ENCODE results near the gene FAM53B. TPM values are rescaled to one million over a fixed set of nuclear protein-coding genes. Genes with fewer than 3 reads are reported as not detected.

FAM53B gene
- total RNA-seq, 1 experiment from 2014 or later: 9.8 TPM

DNA sequence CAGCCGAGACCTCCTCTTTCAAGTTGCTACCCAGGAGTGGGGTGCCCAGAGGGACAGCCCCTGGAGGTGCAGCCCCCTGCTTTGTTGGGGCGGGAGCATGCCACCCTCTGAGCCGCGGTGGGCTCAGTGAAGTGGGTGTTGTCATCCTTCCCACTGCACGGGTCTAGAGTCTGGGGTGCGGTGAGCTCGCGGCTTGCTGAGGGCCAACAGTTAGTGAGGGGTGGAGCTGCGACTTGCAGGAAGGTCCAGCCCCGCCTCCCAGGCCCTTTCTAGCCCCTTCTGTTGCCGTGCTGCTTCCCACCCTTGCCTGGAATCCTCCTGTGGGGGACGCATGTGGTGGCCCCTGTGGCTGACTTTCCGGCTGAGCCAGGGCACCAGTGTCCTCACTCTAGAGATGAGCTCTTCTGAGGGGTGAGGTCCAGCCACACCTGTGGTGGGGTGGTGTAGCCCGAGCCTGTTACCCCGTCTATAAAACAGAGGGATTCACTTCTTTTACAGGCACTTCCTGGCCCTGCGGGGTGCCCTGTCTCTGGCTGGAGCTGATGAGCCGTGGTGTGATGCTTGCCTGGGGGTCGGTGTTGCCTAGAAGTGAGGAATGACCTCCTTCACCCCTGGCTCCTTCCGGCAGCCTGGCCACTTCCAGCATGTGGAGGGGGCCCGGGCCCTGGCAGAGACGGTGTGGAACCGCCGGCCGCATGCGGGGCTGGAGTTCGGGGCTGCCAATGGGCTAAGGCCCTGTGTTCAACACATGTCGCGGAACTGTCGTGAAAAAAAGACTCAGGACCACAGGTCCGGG lies 127.9 kb downstream of the FAM53B start:
- ChIA-PET CTCF (no interaction called here), POLR2A (ENCODE audit: unreplicated experiment) (no interaction called here)
- H3K4me3 ChIP-seq: no peak overlapping the region
- no peaks in the 10 kb centered on the region for H3K27me3 ChIP-seq (ENCODE audit: insufficient read depth, low read depth)
- H3K27ac ChIP-seq: no peak overlapping the region
- H3K4me1 ChIP-seq (replicated peaks; ENCODE audit: insufficient read depth): peaks cover 25% of the 10 kb centered on the region
- no peaks in the 10 kb centered on the region for H3K9me3 ChIP-seq (ENCODE audit: insufficient read depth, low read depth)
- H3K79me2 ChIP-seq (ENCODE audit: low read depth): no peaks in the 10 kb centered on the region
- TF ChIP-seq, protein P1, sequence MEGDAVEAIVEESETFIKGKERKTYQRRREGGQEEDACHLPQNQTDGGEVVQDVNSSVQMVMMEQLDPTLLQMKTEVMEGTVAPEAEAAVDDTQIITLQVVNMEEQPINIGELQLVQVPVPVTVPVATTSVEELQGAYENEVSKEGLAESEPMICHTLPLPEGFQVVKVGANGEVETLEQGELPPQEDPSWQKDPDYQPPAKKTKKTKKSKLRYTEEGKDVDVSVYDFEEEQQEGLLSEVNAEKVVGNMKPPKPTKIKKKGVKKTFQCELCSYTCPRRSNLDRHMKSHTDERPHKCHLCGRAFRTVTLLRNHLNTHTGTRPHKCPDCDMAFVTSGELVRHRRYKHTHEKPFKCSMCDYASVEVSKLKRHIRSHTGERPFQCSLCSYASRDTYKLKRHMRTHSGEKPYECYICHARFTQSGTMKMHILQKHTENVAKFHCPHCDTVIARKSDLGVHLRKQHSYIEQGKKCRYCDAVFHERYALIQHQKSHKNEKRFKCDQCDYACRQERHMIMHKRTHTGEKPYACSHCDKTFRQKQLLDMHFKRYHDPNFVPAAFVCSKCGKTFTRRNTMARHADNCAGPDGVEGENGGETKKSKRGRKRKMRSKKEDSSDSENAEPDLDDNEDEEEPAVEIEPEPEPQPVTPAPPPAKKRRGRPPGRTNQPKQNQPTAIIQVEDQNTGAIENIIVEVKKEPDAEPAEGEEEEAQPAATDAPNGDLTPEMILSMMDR (conservative IDR thresholded peaks at IDR 0.05): no peak
- no peak for TF ChIP-seq EZH2 (IDR thresholded peaks at IDR 0.05; ENCODE audit: low read depth)
- H3K4me2 ChIP-seq: no peak overlapping the region
- DNase-seq: no peak
- BruUV-seq (replicated peaks): no TSS peak
- H2AFZ ChIP-seq: no peak overlapping the region
- peaks cover 7% of the 10 kb centered on the region; the same call in 1 of the 2 replicates for H3F3A ChIP-seq (ENCODE audit: insufficient read depth, low read depth)
- H3K9me2 ChIP-seq (ENCODE audit: insufficient read depth): no peaks in the 10 kb centered on the region
- intact Hi-C loops (cut with micrococcal nuclease; ENCODE audit: unreplicated experiment): no loop called here
- no peaks in the 10 kb centered on the region for H3K36me3 ChIP-seq (ENCODE audit: low read depth)
- no peaks in the 10 kb centered on the region for H4K20me1 ChIP-seq (ENCODE audit: insufficient read depth)

DNA sequence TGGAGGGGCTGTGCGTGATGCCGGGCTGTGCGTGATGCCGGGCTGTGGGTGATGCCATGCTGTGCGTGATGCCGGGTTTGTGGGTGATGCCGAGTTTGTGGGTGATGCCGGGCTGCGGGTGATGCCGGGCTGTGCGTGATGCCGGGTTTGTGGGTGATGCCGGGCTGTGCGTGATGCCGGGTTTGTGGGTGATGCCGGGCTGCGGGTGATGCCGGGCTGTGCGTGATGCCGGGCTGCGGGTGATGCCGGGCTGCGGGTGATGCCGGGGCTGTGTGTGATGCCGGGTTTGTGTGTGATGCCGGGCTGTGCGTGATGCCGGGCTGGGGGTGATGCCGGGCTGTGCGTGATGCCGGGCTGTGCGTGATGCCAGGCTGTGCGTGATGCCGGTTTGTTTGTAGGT lies 128.9 kb downstream of the FAM53B start:
- POLR2A ChIA-PET (ENCODE audit: unreplicated experiment): no interaction called here
- CTCF ChIA-PET: no interaction called here
- intact Hi-C loops (cut with micrococcal nuclease; ENCODE audit: unreplicated experiment): no loop called here
- H3K4me3 ChIP-seq: no peak overlapping the region
- no peak overlapping the region for H3K27ac ChIP-seq
- H3F3A ChIP-seq (ENCODE audit: insufficient read depth, low read depth): peaks cover 7% of the 10 kb centered on the region; the same call in 1 of the 2 replicates
- H3K79me2 ChIP-seq (ENCODE audit: low read depth): no peaks in the 10 kb centered on the region
- H3K27me3 ChIP-seq (ENCODE audit: insufficient read depth, low read depth): no peaks in the 10 kb centered on the region
- H3K36me3 ChIP-seq (ENCODE audit: low read depth): no peaks in the 10 kb centered on the region
- peaks cover 25% of the 10 kb centered on the region for H3K4me1 ChIP-seq (replicated peaks; ENCODE audit: insufficient read depth)
- H4K20me1 ChIP-seq (ENCODE audit: insufficient read depth): no peaks in the 10 kb centered on the region
- H3K9me3 ChIP-seq (ENCODE audit: insufficient read depth, low read depth): no peaks in the 10 kb centered on the region
- no peak overlapping the region for H3K4me2 ChIP-seq
- TF ChIP-seq, protein P1 (conservative IDR thresholded peaks at IDR 0.05): no peak
- no peak for TF ChIP-seq EZH2 (IDR thresholded peaks at IDR 0.05; ENCODE audit: low read depth)
- no peak for DNase-seq
- H2AFZ ChIP-seq: no peak overlapping the region
- no TSS peak for BruUV-seq (replicated peaks)
- H3K9me2 ChIP-seq (ENCODE audit: insufficient read depth): no peaks in the 10 kb centered on the region

DNA sequence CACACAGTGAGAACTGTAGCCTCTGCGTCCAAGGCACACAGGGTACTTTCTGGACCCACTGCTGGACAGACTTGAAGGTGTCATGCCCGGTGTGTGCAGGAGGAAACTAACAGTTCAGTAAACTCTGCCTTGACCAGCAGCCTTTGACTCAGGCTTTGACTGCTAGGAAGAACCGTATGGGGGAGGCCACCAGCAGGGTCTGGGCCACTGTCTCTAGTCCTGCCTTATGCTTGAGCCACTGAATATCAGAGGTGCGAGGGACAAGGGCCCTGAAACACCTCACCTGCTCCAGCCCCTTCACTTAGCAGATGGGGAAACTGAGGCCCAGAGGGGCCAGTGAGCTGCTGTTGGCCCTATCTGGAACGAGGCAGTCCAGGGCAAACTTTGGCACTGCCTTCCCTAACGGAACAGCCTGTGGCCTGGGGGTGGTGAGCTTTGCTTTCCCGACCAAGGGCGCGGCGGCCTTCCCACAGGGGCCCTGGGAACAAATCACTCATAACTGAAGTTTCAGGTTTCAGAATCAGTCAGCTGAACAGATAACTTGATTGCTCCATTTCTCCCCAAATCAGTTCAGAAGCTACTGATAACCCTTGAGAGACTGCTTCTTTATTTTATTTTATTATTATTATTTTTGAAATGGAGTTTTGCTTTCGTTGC lies 130.0 kb downstream of the FAM53B start:
- Histone ChIP-seq H2AFZ (no peak overlapping the region), H3K27ac (peak overlapping the region; percentile 61), H3K79me2 (ENCODE audit: low read depth) (no peaks in the 10 kb centered on the region), H3K4me2 (0 out of 2 replicates have a peak overlapping the region, but pooled peaks have one; percentile 36), H3K27me3 (ENCODE audit: insufficient read depth, low read depth) (no peaks in the 10 kb centered on the region), H3K36me3 (ENCODE audit: low read depth) (no peaks in the 10 kb centered on the region), H3K9me2 (ENCODE audit: insufficient read depth) (no peaks in the 10 kb centered on the region), H4K20me1 (ENCODE audit: insufficient read depth) (no peaks in the 10 kb centered on the region), H3F3A (ENCODE audit: insufficient read depth, low read depth) (peaks cover 7% of the 10 kb centered on the region; the same call in 1 of the 2 replicates), H3K9me3 (ENCODE audit: insufficient read depth, low read depth) (no peaks in the 10 kb centered on the region), H3K4me3 (no peak overlapping the region), H3K4me1 (replicated peaks; ENCODE audit: insufficient read depth) (peaks cover 25% of the 10 kb centered on the region)
- no peak for DNase-seq
- ChIA-PET CTCF (no interaction called here), POLR2A (ENCODE audit: unreplicated experiment) (interaction anchor here (0.6 kb wide), 1 partner anchor 39 kb away, joined by 18 read pairs; no protein-coding TSS in a partner anchor)
- BruUV-seq (replicated peaks): no TSS peak
- TF ChIP-seq EZH2 (IDR thresholded peaks at IDR 0.05; ENCODE audit: low read depth): no peak
- TF ChIP-seq, protein P1 (conservative IDR thresholded peaks at IDR 0.05): no peak
- intact Hi-C loops (cut with micrococcal nuclease; ENCODE audit: unreplicated experiment): no loop called here
